Progenitor cell of endocrine pancreas (in vitro differentiated cells): ENCODE measurements around the gene ANO6. TPM values are rescaled to one million over a fixed set of nuclear protein-coding genes. Genes with fewer than 3 reads are reported as not detected.
A peak's percentile ranks its signal among the peaks of the same experiment; 100 is the strongest.

ENCODE experiments used
- DNase-seq: peaks from one replicate; pipeline ENCODE4 v3.0.0; 2021; ENCODE audit warnings: low spot score; ENCODE audit not compliant: unreplicated experiment
- H3K27ac Mint-ChIP-seq: 2 replicates; pipeline ENCODE4 v1.8.0; 2021; ENCODE audit warnings: mild to moderate bottlenecking, moderate library complexity, mixed read lengths
- H3K27me3 Mint-ChIP-seq: 2 replicates; pipeline ENCODE4 v1.8.0; 2021; ENCODE audit warnings: mixed read lengths
- H3K36me3 Mint-ChIP-seq: 2 replicates; pipeline ENCODE4 v1.8.0; 2022; ENCODE audit warnings: mixed read lengths; ENCODE audit not compliant: insufficient read depth
- H3K4me1 Mint-ChIP-seq: 2 replicates; pipeline ENCODE4 v1.8.0; 2021; ENCODE audit warnings: low read depth, mixed read lengths
- H3K4me3 Mint-ChIP-seq: 2 replicates; pipeline ENCODE4 v1.8.0; 2021; ENCODE audit warnings: low read depth, mild to moderate bottlenecking, moderate library complexity, mixed read lengths
- H3K9me3 Mint-ChIP-seq: 2 replicates; pipeline ENCODE4 v1.8.0; 2021; ENCODE audit warnings: low read depth, mixed read lengths
- CTCF ChIP-seq: fragments of 200-600 bp; sonication (generic); IDR thresholded peaks from one replicate; pipeline ENCODE4 v1.5.0; 2021; ENCODE audit warnings: antibody characterized with exemption, mild to moderate bottlenecking; ENCODE audit not compliant: unreplicated experiment
- total RNA-seq: library from RNA; stranded (reverse); gene quantifications from 2 replicates; pipeline ENCODE4 v1.2.1, GENCODE V29; 2021

ANO6 gene
- total RNA-seq, 1 donor from 2014 or later, result 39.2 TPM

GRCh38 chr12:45294906-45295305 lies 79.0 kb downstream of the ANO6 start:
- Mint-ChIP-seq H3K4me1 (peaks cover 34% of the 10 kb centered on the region), H3K36me3 (peaks cover 5% of the 10 kb centered on the region), H3K27ac (no peak overlapping the region), H3K27me3 (no peaks in the 10 kb centered on the region), H3K4me3 (no peak overlapping the region), H3K9me3 (peaks cover 4% of the 10 kb centered on the region)
- TF ChIP-seq CTCF, result no peak
- no peak for DNase-seq

GRCh38 chr12:45296046-45296586 lies 80.2 kb downstream of the ANO6 start:
- no peak overlapping the region for H3K27ac Mint-ChIP-seq
- H3K4me1 Mint-ChIP-seq, result peaks cover 35% of the 10 kb centered on the region
- no peaks in the 10 kb centered on the region for H3K27me3 Mint-ChIP-seq

GRCh38 chr12:45298047-45298446 lies 82.2 kb downstream of the ANO6 start:
- Mint-ChIP-seq H3K4me1 (peaks cover 31% of the 10 kb centered on the region), H3K27ac (peak overlapping the region; percentile 37)

More at GRCh38 chr12:45296046-45296586, 80.2 kb downstream of the ANO6 start:
- H3K9me3 Mint-ChIP-seq, result no peaks in the 10 kb centered on the region
- H3K4me3 Mint-ChIP-seq, result no peak overlapping the region
- no peak for TF ChIP-seq CTCF
- peaks cover 2% of the 10 kb centered on the region for H3K36me3 Mint-ChIP-seq
- no peak for DNase-seq

GRCh38 chr12:45298721-45299692 lies 83.1 kb downstream of the ANO6 start:
- peak overlapping the region; percentile 91 for H3K27ac Mint-ChIP-seq
- H3K36me3 Mint-ChIP-seq, result peaks cover 6% of the 10 kb centered on the region
- peaks cover 32% of the 10 kb centered on the region for H3K4me1 Mint-ChIP-seq
- DNase-seq, result no peak
- peak overlapping the region; percentile 9 for H3K4me3 Mint-ChIP-seq
- H3K27me3 Mint-ChIP-seq, result no peaks in the 10 kb centered on the region
- no peak for TF ChIP-seq CTCF
- no peaks in the 10 kb centered on the region for H3K9me3 Mint-ChIP-seq

More at GRCh38 chr12:45298047-45298446, 82.2 kb downstream of the ANO6 start:
- no peak for TF ChIP-seq CTCF
- Mint-ChIP-seq H3K4me3 (no peak overlapping the region), H3K27me3 (no peaks in the 10 kb centered on the region), H3K36me3 (peaks cover 5% of the 10 kb centered on the region), H3K9me3 (no peaks in the 10 kb centered on the region)
- no peak for DNase-seq

- Mint-ChIP-seq H3K4me1 (peaks cover 30% of the 10 kb centered on the region), H3K27me3 (no peaks in the 10 kb centered on the region), H3K9me3 (no peaks in the 10 kb centered on the region), H3K4me3 (no peak overlapping the region), H3K36me3 (peaks cover 10% of the 10 kb centered on the region), H3K27ac (no peak overlapping the region)
- DNase-seq, result no peak
- no peak for TF ChIP-seq CTCF
Observed at GRCh38 chr12:45302621-45303369, 86.9 kb downstream of the ANO6 start.
